Measurements from ENCODE around the gene ENTPD5.

- TF ChIP-seq CTCF (IDR thresholded peaks at IDR 0.05) (no peak), POLR2A (IDR thresholded peaks at IDR 0.05) (no peak)
These were observed 94.8 kb downstream of the ENTPD5 start for GRCh38 chr14:73924337-73924736.

All from right lobe of liver (tissue), 4 donors.